Gastroesophageal sphincter (tissue), 3 donors: ENCODE measurements around the gene KNL1.

ENCODE experiments used
- CTCF ChIP-seq, 4 experiments: fragments of 200-600 bp in 2 of 4; fragments of 450-650 bp in 2 of 4; sonication (generic) in 1 of 4; IDR thresholded peaks; one replicate each; pipeline ENCODE4 v1.5.1; 2017 to 2019; ENCODE audit warnings: antibody characterized with exemption in 4 of 4, mild to moderate bottlenecking in 2 of 4, moderate library complexity in 2 of 4
- EP300 ChIP-seq: sonication (generic); formaldehyde crosslinking; IDR thresholded peaks from one replicate; pipeline ENCODE4 v1.6.1; 2017; ENCODE audit warnings: antibody characterized with exemption, mild to moderate bottlenecking
- POLR2A ChIP-seq, 2 donors: fragments of 450-650 bp; IDR thresholded peaks; one replicate each; pipeline ENCODE4 v1.6.1; 2017; ENCODE audit warnings: antibody characterized with exemption in 2 of 2, mild to moderate bottlenecking in 2 of 2, moderate library complexity in 1 of 2
- POLR2AphosphoS5 ChIP-seq: sonication (generic); formaldehyde crosslinking; IDR thresholded peaks from one replicate; pipeline ENCODE4 v1.6.1; 2017; ENCODE audit warnings: antibody characterized with exemption

- TF ChIP-seq CTCF (IDR thresholded peaks at IDR 0.05) (no peak), POLR2A (IDR thresholded peaks at IDR 0.05) (no peak), POLR2AphosphoS5 (no peak), EP300 (no peak)
Observed at GRCh38 chr15:40688932-40689799, 95.1 kb downstream of the KNL1 start.
